ENCODE measurements around the gene PUS7L. TPM values are rescaled to one million over a fixed set of nuclear protein-coding genes. Genes with fewer than 3 reads are reported as not detected.
"Not testable (repeated sequence)": the region's sequence is repeated elsewhere in the genome, so short reads cannot be mapped to it uniquely, and the experiment has no call there.

PUS7L gene
- total RNA-seq, 1 experiment from 2014 or later = 15.3 TPM

- H2AFZ ChIP-seq (ENCODE audit: low read depth, low read length, poor library complexity, severe bottlenecking) = no peak overlapping the region
- no peak overlapping the region for H3K9ac ChIP-seq (ENCODE audit: low read length)
- intact Hi-C loops (cut with micrococcal nuclease) = no loop called here
- RAD21 ChIA-PET (ENCODE audit: low non-redundant PET in 1 of 2, low total read pairs in 2 of 2, uncharacterized antibody in 2 of 2, unreplicated experiment in 2 of 2) = no interaction called here
- H3K9me2 ChIP-seq (ENCODE audit: insufficient read depth) = no peaks in the 10 kb centered on the region
- H3K4me3 ChIP-seq (replicated peaks in 1 of 2; ENCODE audit: low read depth in 1 of 2, low read length in 2 of 2) = no peak overlapping the region
- no peak overlapping the region for H3K27ac ChIP-seq (ENCODE audit: low read depth, low read length)
- no peak for TF ChIP-seq CTCF (IDR thresholded peaks at IDR 0.05 in 2 of 3, conservative IDR thresholded peaks at IDR 0.05 in 1 of 3; ENCODE audit: borderline replicate concordance in 1 of 3, insufficient read depth in 1 of 3, low read depth in 2 of 3, low read length in 2 of 3)
- no peak for TF ChIP-seq FOSL1 (IDR thresholded peaks at IDR 0.05; ENCODE audit: low read depth)
- no peak for TF ChIP-seq TCF7L2 (IDR thresholded peaks at IDR 0.05; ENCODE audit: borderline replicate concordance, extremely low read depth, insufficient read depth, insufficient read length)
- no peak for TF ChIP-seq ELF1 (IDR thresholded peaks at IDR 0.05; ENCODE audit: borderline replicate concordance, low read depth)
- TF ChIP-seq SRF (IDR thresholded peaks at IDR 0.05; ENCODE audit: low read depth) = no peak
- no peak for TF ChIP-seq CEBPB (IDR thresholded peaks at IDR 0.05; ENCODE audit: low read depth)
- TF ChIP-seq, protein P1, sequence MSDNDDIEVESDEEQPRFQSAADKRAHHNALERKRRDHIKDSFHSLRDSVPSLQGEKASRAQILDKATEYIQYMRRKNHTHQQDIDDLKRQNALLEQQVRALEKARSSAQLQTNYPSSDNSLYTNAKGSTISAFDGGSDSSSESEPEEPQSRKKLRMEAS (IDR thresholded peaks at IDR 0.05) = no peak
- TF ChIP-seq SIN3A (IDR thresholded peaks at IDR 0.05; ENCODE audit: low read depth) = no peak
- TF ChIP-seq ZNF274 (IDR thresholded peaks at IDR 0.05; ENCODE audit: low read depth, low read length) = no peak
- no peak for DNase-seq (ENCODE audit: low read depth, low spot score)
- no peaks in the 10 kb centered on the region for H3K27me3 ChIP-seq (ENCODE audit: insufficient read depth, low read length)
- no peak for ATAC-seq
- CTCF ChIA-PET = no interaction called here
- peaks cover 0 to 9% of the 10 kb centered on the region in 2 experiments; a peak in 3 of 4 replicates for H3K4me1 ChIP-seq (ENCODE audit: control insufficient read depth in 1 of 2, insufficient read depth in 2 of 2, low read length in 2 of 2)
- no peaks in the 10 kb centered on the region for H4K20me1 ChIP-seq (ENCODE audit: insufficient read depth)
- H3K36me3 ChIP-seq (ENCODE audit: control insufficient read depth in 1 of 2, insufficient read depth in 2 of 2, low read length in 2 of 2) = peaks cover 0 to 19% of the 10 kb centered on the region in 2 experiments; a peak in 2 of 4 replicates
- BruUV-seq (replicated peaks) = no TSS peak
- peaks cover 14% of the 10 kb centered on the region for H3K79me2 ChIP-seq (ENCODE audit: insufficient read depth, low read length)
- POLR2A ChIA-PET = no interaction called here
- H3K9me3 ChIP-seq (ENCODE audit: control insufficient read depth in 1 of 2, insufficient read depth in 1 of 2, low read depth in 1 of 2, low read length in 2 of 2) = no peaks in the 10 kb centered on the region
- H3K4me2 ChIP-seq (ENCODE audit: low read length) = no peak overlapping the region
Measured at GRCh38 chr12:43754015-43754414, 4.6 kb downstream of the PUS7L start.

DNA sequence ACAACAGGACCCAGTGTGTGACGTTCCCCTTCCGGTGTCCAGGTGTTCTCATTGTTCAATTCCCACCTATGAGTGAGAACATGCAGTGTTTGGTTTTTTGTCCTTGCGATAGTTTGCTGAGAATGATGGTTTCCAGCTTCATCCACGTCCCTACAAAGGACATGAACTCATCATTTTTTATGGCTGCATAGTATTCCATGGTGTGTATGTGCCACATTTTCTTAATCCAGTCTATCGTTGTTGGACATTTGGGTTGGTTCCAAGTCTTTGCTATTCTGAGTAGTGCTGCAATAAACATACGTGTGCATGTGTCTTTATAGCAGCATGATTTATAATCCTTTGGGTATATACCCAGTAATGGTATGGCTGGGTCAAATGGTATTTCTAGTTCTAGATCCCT is 7.2 kb downstream of the PUS7L start:
- H4K20me1 ChIP-seq (ENCODE audit: insufficient read depth); H3K9me2 ChIP-seq (ENCODE audit: insufficient read depth); H3K27ac ChIP-seq (ENCODE audit: low read depth, low read length); DNase-seq (ENCODE audit: low read depth, low spot score); ATAC-seq; POLR2A ChIA-PET; H3K27me3 ChIP-seq (ENCODE audit: insufficient read depth, low read length); RAD21 ChIA-PET (ENCODE audit: low non-redundant PET in 1 of 2, low total read pairs in 2 of 2, uncharacterized antibody in 2 of 2, unreplicated experiment in 2 of 2); H3K4me3 ChIP-seq (replicated peaks in 1 of 2; ENCODE audit: low read depth in 1 of 2, low read length in 2 of 2); intact Hi-C loops (cut with micrococcal nuclease); BruUV-seq (replicated peaks); H2AFZ ChIP-seq (ENCODE audit: low read depth, low read length, poor library complexity, severe bottlenecking); H3K79me2 ChIP-seq (ENCODE audit: insufficient read depth, low read length); CTCF ChIA-PET; H3K4me2 ChIP-seq (ENCODE audit: low read length); H3K9ac ChIP-seq (ENCODE audit: low read length); H3K4me1 ChIP-seq (ENCODE audit: control insufficient read depth in 1 of 2, insufficient read depth in 2 of 2, low read length in 2 of 2); H3K9me3 ChIP-seq (ENCODE audit: control insufficient read depth in 1 of 2, insufficient read depth in 1 of 2, low read depth in 1 of 2, low read length in 2 of 2): not testable (repeated sequence)
- H3K36me3 ChIP-seq (ENCODE audit: control insufficient read depth in 1 of 2, insufficient read depth in 2 of 2, low read length in 2 of 2) = peaks cover 0 to 19% of the 10 kb centered on the region in 2 experiments; a peak in 2 of 4 replicates

All from HCT116 (cell line).